Stimulated activated naive CD4-positive, alpha-beta T cell (primary cell): ENCODE data around the gene TRIM24.

Source experiments
- DNase-seq, 6 experiments: peaks; one replicate each; lab custom pipeline; 2025; lab: John Stamatoyannopoulos, UW

The TRIM24 gene

DNA sequence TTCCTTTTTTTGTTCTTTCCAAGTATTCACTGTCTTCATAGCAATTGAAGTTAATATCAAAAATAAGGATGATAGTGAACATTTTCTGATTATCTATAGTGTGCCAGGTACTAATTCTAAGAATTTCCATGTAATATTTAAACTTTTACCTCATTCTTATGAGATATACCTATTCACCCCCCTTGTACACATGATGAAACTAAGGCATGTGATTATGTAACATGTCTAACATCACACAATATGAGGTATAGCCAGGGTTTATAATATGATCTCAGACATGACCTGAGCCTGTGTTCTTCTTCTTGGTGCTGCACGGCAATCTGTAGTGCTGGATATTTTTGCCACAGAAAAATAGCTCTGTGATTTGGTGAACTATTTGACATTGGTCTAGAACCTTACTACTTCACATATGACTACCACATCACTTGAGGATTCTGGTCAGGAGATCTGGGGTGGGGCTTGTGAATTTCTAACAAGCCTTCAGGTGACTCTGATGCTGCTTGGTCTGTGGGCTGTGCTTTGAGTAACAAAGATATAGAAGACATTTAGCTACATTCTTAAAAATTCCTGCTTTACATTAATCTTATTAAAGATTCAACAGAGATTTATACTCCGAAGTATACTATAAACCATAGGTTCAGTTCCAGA lies 79.1 kb downstream of the TRIM24 start:
- DNase-seq = no peak

DNA sequence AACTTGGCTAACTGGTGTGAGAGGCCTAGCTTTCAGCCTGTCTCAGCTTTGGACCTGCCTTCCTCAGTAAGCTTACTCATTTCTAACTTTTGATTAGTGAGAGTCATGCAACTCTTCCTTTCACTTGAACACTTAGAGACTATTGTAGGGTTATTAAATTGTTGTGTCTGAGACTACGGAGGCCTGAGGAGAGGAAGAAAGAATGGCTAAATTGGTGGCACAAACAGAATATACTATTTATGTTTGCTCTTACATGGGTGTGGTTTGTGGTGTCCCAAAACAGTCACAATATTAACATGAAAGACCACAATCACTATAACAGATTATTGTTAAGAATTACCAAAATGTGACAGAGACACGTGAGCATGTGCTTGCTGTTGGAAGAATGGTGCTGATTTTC lies 82.1 kb downstream of the TRIM24 start:
- no peak for DNase-seq

GRCh38 chr7:138543739-138544138 lies 83.7 kb downstream of the TRIM24 start:
- no peak for DNase-seq

- DNase-seq = no peak
These were observed 85.1 kb downstream of the TRIM24 start for GRCh38 chr7:138545123-138545522.

- DNase-seq = no peak
These were observed 86.1 kb downstream of the TRIM24 start for GRCh38 chr7:138546064-138546619.

DNA sequence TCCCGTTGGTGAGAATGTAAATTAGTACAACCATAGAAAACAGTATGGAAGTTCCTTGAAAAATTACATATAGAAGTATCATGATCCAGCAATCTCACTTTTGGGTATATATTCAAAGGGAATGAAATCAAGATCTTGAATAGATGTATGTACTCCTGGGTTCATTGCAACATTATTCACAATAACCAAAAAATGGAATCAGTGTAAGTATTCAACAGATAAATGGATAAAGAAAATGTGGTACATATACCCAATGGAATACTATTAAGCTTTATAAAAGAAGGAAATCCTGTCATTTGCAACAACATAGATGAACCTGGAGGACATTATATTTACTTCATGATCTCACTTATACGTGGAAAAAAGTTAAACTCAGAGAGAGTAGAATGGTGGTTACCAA lies 86.8 kb downstream of the TRIM24 start:
- DNase-seq = no peak

- no peak for DNase-seq
These were observed 89.0 kb downstream of the TRIM24 start for GRCh38 chr7:138549082-138549481.

- DNase-seq = no peak
These were observed 90.3 kb downstream of the TRIM24 start for GRCh38 chr7:138550337-138550736.

GRCh38 chr7:138551102-138551501 lies 91.0 kb downstream of the TRIM24 start:
- no peak for DNase-seq

DNA sequence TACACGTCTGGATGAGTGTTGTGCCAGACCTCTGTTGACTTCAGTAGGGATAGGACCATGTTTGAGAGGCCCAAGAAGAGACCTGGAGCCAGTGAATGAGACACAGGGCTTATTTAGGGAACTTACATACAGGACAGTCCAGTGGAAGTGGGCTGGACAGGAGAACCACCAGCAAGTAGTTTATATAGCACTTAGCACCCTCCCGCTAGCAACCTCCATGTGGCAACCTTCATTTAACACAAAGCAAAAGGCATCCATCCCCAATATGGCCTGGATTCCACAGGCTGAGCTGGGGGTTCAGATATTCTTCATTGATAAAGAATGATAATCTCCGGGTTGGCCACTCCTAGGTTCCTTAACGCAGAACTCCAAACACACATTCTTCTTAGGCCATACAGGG lies 93.7 kb downstream of the TRIM24 start:
- DNase-seq = no peak

- no peak for DNase-seq
These were observed 94.6 kb downstream of the TRIM24 start for GRCh38 chr7:138554674-138555073.

DNA sequence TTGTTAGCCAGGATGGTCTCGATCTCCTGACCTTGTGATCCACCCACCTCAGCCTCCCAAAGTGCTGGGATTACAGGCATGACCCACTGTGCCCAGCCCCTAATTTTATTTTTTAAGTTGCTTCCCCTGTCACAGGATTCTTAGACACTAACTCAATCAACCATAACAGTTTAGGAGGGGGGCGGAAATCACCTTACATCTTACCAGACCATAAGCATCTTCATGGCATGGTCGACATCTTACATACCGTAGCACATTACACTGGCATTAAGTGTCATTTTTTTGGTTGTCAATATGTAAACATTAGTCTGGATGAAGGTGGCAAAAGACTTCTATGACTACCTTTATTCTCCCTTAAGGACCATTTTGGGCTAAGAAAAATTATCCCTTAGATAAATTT lies 95.6 kb downstream of the TRIM24 start:
- no peak for DNase-seq

GRCh38 chr7:138556771-138557484 lies 96.9 kb downstream of the TRIM24 start:
- no peak for DNase-seq

- DNase-seq = no peak
These were observed 99.4 kb downstream of the TRIM24 start for GRCh38 chr7:138559448-138559847.

GRCh38 chr7:138563808-138564207 lies 103.7 kb downstream of the TRIM24 start:
- no peak for DNase-seq

- no peak for DNase-seq
These were observed 104.3 kb downstream of the TRIM24 start for GRCh38 chr7:138564365-138564764.

DNA sequence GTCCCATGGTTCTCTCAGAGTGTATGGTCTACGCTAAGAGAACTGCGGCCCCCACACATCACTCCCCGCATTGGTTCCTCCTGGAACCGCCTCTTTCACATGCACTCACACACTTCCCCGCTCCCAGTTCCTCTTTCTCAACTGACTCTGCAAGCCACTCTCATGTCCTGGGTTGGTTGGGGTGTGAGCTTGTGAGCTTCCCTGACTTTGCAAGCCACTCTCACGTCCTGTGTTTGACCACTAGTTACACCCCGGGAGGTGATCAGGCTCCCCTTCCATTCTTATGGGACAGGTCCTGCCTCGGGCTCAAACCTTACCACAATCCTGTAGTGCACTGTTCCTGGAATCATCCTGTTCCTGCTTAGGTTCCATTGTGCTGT lies 105.0 kb downstream of the TRIM24 start:
- no peak for DNase-seq

- DNase-seq = no peak
These were observed 105.5 kb downstream of the TRIM24 start for GRCh38 chr7:138565451-138566114.

DNA sequence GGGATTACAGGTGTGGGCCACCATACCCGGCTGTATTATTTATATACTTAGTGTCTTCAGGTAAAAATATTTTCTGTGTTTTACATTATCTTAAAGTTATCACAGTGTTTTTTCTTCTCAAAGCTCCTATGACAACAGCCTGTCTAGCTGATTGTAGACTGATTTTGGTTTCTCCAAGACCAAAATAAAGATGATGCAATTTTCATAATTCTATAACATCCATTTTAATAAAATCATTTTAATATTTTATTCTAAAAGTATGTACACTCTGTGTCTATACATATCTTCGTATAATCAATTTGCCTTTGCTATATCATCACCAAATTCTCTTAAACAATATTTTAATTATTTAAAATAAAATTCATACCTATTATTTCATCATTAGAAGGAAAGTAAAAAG lies 108.6 kb downstream of the TRIM24 start:
- no peak for DNase-seq

- no peak for DNase-seq
These were observed 109.4 kb downstream of the TRIM24 start for GRCh38 chr7:138569418-138569817.

- no peak for DNase-seq
These were observed 110.7 kb downstream of the TRIM24 start for GRCh38 chr7:138570715-138571114.

GRCh38 chr7:138573741-138574140 lies 113.7 kb downstream of the TRIM24 start:
- no peak for DNase-seq

DNA sequence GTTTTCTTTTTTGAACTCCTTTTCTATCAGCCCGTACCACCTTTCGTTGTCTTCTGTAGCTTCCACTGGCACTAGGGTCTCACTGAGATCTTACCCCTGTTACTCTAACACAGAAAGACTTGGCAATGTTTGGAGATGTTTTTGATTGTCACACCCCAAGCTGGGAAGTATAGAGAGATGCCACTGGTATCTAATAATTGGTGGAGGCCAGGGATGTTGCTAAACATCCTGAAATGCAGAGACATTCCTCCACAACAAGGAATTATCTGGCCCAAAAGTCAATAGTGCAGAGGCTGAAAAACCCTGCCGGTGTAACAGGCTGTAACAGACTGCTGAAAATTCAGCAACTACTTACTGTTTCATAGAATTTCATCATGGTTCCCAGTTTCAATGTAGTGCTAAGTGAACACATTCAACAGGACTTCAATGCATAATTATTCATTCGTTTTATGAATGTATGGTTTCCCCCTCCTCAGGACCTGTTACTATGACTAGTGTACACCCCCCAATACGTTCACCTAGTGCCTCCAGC lies 115.9 kb downstream of the TRIM24 start:
- DNase-seq = no peak
